HG03457 (cell line): ENCODE data around the gene KCNAB1.
"Not testable (repeated sequence)": the region's sequence is repeated elsewhere in the genome, so short reads cannot be mapped to it uniquely, and the experiment has no call there.

Experiments
- ATAC-seq: cut with Tn5 transposase; IDR thresholded peaks from one replicate; pipeline ENCODE4 v1.9.1; 2021; ENCODE audit warnings: moderate number of reproducible peaks; ENCODE audit not compliant: unreplicated experiment

Gene KCNAB1

DNA sequence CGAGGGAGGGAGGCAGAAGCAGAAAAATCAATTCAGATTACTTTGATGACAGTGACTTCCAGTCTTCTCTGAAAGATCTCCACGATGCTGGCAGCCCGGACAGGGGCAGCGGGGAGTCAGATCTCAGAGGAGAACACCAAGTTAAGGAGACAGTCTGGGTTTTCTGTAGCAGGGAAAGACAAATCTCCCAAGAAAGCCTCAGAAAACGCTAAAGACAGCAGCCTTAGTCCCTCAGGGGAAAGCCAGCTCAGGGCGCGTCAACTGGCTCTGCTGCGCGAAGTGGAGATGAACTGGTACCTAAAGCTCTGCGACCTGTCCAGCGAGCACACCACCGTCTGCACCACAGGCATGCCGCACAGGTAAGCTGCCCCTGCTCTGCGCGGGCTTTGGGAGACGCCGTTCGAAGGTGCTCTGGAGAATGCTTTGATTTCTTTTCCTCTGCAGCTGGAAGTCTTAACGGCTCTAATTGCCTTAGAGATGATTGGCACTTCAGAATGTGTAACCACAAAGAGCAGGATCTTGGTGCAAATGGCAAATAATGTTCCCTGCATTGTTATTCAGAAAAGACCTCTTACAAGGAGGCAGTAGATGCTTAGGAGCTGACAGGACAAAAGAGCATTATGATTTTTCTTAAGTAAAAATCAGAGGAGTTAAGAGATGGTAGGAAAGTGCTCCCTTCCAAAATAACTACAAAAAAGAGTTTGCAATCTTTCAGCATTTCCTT lies at the start of gene KCNAB1:
Gene KCNAB1 (plus strand): TSS at position 51 of the 724 bp plus-strand sequence.
- no peak for ATAC-seq

DNA sequence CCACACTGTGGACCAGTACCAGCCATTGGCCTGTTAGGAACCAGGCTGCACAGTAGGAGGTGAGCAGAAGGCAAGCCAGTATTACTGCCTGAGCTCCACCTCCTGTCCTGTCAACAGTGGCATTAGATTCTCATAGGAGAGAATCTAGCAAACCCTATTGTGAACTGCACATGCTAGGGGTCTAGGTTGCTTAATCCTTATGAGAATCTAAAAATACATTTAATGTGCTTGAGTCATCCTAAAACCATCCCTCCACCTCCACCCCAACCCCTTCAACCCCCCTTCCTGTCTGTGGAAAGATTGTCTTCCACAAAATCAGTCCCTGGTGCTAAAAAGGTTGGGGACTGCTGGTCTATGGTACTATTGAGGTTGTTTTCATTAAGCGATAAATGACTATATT lies 49.3 kb upstream of the KCNAB1 start:
- no peak for ATAC-seq

DNA sequence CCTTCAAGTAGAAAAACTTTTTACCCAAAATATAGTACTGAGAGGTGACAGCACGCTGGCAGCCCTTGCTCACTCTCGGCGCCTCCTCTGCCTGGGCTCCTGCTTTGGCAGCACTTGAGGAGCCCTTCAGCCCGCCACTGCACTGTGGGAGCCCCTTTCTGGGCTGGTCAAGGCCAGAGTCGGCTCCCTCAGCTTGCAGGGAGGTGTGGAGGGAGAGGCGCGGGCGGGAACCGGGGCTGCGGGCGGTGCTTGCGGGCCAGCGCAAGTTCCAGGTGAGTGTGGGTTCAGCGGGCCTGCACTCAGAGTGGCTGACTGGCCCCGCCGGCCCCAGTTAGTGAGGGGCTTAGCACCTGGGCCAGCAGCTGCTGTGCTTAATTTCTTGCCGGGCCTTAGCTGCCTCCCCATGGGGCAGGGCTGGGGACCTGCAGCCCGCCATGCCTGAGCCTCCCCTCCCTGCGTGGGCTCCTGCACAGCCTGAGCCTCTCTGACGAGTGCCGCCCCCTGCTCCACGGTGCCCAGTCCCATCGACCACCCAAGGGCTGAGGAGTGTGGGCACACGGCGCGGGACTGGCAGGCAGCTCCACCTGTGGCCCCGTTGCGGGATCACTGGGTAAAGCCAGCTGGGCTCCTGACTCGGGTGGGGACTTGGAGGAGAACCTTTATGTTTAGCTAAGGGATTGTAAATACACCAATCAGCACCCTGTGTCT lies 47.3 kb upstream of the KCNAB1 start:
- not testable (repeated sequence) for ATAC-seq

DNA sequence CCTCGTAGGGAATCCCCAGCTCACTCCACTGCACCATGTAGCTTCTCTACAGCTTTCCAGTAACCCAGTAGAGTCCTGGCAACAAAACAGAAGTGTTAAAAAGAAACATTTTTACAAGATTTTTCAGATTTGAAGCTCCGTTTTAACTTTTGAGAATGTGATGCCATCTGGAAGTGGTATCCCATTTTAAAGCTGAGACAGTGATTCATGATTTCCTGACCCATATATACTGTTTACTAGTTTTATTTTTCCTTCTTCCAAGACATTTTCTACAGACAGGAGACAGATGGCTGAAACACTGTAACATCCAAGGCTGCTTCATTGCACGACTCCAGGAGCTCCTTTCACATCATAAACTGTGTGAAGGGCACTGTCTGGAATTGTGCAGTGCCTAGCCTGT lies 30.3 kb upstream of the KCNAB1 start:
- no peak for ATAC-seq

DNA sequence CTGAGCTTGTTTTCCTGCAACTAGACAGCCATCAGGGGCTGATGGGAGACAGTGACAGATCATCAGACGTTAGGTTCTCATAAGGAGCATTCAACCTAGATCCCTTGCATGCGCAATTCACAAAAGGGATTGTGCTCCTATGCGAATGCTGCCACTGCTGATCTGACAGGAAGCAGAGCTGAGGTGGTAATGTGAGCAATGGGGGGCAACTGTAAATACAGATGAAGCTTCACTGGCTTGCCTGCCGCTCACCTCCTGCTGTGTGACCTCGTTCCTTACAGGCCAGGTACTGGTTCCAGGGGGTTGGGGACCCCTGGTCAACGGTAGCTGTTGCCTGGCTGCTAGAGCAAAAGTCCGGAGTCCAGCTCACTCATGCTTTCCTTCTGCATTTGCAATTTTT lies 26.4 kb upstream of the KCNAB1 start:
- no peak for ATAC-seq

DNA sequence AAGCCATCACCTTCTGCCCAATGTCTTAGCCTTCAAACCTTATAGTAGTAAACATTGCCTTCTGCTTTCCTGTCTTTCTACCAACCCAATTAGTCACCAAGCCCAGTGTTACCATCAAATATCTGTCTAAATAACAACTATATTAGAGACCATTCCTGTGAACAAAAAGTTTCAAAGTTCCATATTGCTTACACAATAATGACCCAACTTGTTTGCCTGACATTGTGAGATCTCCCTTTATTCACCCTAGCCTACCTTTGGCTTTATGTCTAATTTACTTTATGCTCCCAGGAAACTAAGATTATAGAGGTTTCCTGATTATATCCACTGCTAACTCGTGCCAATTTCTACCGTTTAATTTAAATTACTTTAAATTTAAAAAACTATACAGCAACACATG lies 26.0 kb upstream of the KCNAB1 start:
- no peak for ATAC-seq

DNA sequence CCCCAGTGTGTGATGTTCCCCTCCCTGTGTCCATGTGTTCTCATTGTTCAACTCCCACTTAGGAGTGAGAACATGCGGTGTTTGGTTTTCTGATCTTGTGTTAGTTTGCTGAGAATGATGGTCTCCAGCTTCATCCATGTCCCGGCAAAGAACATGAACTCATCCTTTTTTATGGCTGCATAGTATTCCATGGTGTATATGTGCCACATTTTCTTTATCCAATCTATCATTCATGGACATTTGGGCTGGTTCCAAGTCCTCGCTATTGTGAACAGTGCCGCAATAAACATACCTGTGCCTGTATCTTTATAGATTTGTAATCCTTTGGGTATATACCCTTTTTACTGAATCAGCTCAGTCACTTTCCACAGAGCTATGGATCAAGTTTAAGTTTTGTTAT lies 24.7 kb upstream of the KCNAB1 start:
- ATAC-seq, result not testable (repeated sequence)

DNA sequence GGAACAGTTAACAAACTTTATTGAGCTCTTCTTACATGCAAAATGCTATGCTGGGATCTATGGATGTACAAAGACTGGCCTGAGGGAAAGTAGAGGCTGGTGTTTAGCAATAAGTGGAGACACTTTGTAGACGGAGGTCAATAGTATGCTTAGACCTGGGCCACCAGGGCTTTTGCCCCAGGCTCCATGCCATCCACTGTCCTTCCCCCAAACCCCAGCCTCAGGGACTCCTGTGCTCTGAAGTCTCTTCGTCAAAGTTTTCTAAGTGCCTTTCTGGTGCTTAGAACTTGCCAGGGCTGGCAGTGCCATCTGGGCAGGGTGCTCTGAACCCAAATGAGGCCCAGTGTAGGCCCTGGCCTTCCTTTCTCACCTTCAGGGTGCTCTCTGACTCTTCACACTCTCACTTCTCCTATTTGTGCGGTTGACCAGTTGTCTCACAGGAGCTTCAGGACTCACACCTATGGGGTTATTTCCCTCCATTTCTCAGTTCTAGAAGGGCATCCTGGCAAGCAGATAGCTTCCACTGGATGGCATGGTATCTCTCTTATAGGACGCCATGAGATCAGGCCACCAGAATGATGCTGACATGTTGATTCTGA lies 21.8 kb upstream of the KCNAB1 start:
- no peak for ATAC-seq

DNA sequence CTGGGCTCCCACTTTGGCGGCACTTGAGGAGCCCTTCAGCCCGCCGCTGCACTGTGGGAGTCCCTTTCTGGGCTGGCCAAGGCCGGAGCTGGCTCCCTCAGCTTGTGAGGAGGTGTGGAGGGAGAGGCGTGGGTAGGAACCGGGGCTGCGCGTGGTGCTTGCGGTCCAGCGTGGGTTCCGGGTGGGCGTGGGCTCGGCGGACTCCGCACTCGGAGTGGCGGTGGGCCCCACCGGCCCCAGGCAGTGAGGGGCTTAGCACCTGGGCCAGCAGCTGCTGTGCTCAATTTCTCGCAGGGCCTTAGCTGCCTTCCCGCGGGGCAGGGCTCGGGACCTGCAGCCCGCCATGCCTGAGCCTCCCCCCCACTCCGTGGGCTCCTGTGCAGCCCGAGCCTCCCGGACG lies 21.0 kb upstream of the KCNAB1 start:
- not testable (repeated sequence) for ATAC-seq

DNA sequence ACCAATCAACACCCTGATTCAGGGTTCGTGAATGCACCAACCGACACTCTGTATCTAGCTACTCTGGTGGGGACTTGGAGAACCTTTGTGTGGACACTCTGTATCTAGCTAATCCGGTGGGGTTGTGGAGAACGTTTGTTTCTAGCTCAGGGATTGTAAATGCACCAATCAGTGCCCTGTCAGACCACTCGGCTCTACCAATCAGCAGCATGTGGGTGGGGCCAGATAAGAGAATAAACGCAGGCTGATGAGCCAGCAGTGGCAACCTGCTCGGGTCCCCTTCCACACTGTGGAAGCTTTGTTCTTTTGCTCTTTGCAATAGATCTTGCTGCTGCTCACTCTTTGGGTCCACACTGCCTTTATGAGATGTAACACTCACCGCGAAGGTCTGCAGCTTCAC lies 20.4 kb upstream of the KCNAB1 start:
- not testable (repeated sequence) for ATAC-seq

DNA sequence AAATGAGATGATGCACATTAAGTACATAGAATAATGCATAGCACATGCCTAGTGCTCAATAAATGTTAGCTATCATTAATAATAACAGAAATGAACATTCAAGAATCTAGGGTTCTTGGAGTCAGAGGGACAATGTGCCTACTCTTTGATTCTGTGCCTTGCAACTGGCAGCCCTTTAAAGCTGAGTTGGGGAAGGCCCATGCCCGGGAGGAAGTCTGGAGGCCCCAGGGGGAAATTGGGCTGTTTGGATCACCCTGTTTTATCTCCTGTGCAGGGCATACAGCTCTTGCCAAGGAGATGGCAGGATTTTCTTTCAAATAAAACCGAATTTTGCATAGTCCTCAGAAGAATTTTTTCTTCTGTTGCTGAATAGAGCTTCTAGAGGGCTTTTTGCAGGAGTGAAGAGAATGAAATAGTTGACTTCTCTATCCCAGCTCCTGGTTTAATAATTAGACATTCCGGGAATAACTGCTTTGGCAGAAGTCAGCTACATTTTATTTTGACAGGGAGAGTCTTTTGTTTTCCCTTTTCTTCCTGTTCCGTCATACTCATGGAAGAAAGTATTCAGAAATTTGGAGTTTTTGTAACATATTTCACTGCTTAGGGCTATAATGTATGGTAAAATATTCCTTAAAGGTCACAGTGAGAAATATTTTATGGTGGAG lies 18.0 kb upstream of the KCNAB1 start:
- ATAC-seq, result no peak

DNA sequence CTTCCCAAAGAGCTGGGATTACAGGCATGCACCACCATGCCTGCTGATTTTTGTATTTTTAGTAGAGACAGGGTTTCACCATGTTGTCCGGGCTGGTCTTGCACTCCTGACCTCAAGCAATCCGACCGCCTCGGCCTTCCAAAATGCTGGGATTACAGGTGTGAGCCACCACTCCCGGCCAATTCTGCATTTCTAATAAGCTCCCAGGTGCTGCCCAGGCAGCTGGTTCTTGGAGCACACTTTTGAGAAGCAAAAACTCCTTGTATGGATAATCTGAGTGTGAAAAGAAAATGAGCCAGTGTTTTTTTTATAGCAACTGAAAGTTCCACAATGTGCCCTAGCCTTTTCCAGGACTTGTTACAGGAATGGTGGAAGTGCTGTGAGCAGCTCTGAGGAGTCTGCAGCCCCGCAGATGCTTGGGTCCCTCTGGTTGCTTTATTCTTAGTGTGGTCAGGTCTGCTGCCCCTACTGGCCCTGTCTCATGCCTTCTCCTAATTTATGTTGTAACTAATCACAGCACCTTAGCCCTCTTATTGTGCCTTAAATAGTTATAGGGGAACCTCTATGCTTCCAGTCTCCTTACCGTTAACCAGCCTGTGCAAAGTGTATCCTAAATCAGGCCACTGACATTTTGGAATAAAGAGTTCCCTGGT lies 13.5 kb upstream of the KCNAB1 start:
- no peak for ATAC-seq

DNA sequence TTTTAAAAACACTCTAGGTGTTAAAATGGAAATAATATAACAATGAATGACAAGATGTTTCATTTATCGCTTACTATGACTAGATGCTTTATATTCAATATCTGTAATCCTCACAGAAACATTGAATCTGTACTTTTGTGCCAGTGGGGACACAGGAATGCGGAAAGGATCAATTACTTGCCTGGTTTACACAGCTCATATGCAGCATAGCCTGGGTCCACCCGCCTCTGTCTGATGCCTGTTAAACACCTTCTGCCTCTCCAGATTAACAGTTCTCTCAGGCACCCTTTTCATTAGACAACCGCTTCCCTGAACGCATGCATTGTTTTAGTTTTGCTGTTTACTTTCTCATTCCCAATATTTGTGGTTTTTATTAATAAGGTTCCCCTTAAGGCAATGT lies 12.9 kb upstream of the KCNAB1 start:
- ATAC-seq, result no peak

DNA sequence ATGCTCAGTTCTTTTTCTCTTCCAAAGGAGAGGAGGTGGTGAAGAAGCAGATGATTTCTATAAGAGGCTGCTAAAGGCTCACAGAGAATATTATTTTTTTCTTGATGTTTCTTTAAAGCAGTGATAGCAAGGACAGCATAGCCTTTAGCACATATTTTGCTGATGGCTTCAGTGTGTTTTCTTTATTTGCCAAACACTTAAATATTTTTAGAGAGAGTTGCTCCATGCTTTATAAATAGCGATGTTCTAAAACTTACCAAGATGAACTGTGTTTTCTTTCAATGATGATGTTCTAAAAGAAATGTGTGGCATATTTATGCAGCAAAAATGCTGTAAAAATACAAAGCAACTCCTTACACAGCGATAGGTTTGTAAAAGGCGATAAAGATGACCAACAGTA lies 11.8 kb upstream of the KCNAB1 start:
- ATAC-seq, result no peak

DNA sequence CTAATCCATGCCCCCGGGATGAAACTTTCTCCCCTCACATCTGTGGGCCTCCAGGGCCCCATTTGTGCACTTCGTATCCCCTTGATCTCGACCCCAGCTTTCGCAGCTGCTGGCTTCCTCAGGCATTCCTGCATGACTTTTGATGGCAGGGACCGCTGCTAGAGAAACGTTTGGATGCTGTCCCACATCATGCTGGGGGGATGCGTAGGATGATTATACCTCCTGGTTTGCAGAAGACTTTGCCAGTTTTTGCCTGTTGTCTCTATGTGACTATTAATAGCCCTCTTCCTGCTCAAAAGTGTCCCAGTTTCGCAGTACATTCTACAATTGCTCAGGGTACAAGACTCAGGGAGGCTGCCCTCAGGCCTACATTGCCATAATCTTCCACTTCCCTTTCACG lies 10.4 kb upstream of the KCNAB1 start:
- ATAC-seq, result no peak

DNA sequence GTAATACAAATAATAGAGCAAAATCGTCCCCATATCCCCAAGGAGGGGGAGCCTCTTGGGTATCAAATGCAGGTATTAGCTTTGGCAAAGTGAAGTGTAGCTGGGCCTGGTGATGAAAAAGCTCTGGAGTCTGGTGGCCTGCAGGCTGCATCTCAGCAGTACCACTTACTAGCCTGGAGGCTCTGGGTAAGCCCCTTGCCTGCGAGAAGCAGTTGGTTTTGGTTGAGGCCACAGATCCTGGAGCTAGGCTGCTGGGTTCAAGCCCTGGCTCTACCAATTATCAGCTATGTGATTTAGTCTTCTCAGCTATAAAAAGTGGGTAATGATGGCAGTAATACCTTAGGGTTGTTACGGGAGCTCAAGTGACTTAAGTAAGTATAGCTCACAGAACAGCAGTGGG lies 6.1 kb downstream of the KCNAB1 start:
- ATAC-seq, result no peak

DNA sequence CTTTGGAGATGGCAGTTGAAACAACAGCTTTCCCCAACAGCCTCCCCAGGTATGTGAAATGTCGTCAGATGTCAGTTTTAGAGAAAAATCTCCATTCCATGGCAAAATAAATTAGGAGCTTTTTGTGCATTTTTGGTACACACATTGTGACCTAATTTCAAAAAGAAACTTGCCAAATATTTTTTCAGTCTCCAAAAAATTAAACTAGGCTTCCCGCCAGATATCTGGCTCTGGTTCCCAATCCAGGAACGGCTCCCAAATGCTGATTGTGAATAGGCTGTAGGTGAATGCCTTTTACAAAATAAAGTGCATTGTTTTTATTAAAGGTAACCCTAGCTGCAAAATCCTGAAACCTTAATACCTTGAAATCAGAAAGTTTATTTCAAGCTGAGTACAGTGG lies 10.9 kb downstream of the KCNAB1 start:
- ATAC-seq, result no peak

DNA sequence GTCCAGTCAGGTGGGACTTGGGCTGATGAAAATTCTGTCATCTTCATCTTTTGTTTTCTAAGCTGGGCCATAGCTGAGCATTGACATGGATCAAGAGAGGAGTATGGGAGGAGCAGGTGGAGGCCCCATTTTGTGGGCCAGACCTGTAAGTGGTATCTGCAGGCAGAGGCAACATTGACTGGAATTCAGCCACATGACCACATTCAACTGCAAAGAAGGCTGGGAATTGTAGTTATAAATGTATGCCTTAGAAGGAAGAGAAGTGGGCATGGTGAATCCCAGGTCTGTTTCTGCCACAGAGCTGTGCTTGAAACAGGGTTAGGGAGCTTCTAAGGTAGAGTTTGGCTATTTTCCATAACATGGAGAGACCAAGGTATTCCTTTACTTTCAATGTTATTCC lies 11.4 kb downstream of the KCNAB1 start:
- no peak for ATAC-seq

DNA sequence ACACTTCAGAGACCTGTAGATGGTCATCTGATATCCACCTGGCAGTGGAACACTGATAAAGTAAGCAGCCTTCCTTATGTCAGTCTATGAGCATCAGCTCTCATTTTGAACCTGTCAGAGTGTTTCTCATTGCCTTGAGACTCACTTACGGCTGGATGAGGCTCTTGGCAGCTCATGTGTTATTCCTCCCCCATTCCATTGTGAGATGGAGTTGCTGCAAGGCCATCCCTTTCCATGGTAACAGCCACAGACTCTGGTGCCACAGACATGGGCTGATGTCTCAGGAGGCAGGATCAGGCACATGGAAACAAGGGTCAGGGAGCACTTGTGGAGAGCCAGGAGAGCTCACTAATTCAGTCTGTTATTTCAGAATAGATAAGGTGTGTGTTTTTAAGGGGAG lies 11.9 kb downstream of the KCNAB1 start:
- ATAC-seq, result no peak

DNA sequence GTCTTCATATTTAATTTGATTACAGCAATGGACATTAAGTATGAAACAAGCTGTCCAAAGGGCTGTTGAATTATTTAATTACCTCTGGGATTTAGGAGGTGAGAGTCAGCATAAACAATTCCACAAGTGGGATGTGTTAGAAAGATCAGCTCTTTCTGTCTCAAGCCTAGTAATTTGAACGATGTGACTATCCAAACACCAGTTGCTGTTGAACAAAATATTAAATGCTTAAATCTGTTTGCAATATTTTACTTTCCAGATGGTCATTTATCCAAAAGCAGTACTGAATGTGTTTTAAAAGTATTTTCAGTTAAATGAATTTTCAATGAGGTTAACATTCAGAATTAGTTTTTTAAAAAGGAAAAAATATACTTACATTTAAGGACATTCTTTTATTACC lies 12.7 kb downstream of the KCNAB1 start:
- ATAC-seq, result no peak

DNA sequence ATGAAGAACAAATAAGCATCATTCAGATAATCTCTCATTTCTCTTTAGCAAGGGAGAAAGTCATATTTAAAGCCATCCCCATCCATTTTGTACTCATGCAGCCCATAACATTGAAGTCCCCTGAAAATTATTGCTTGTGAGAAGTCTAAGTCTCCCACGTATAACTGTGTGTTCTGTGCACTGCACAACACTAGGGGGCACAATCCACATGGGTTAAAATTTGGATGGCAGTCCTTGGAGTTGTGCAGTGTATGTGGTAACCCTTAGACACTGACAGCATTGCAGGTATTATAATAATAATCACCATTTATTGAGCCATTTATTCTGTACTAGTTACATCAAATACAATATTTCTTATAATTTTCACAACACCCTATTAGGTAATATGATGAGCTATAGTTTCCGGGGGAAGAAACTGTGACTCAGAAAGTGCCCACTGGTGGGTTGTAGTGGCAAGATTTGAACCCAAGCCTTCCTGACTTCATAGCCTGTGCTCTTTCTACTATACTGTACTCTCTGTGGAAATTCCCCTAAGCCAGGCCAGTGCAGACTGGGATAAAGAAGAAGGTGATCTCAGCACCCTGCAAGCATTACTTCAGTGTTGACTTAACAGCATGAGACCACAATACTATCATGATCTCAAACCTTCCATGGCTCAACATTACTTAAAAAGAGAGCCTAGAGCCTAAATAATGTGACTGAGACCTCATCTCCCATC lies 15.7 kb downstream of the KCNAB1 start:
- no peak for ATAC-seq
